PC-3 (cell line): ENCODE data around the gene NELFB.

Experiments used
- CTCF ChIP-seq: fragments of 300-600 bp; sonication (generic); conservative IDR thresholded peaks from 2 replicates; pipeline ENCODE4 v1.5.1; 2017; ENCODE audit warnings: antibody characterized with exemption, low read depth, mild to moderate bottlenecking, low read length
- EZH2 ChIP-seq: fragments of 300-600 bp; sonication (generic); IDR thresholded peaks from one replicate; pipeline ENCODE4 v1.6.1; 2017; ENCODE audit warnings: antibody characterized with exemption, mild to moderate bottlenecking, low read length; ENCODE audit not compliant: unreplicated experiment

- no peak for TF ChIP-seq CTCF
- no peak for TF ChIP-seq EZH2
These were observed 58.9 kb downstream of the NELFB start for GRCh38 chr9:137313956-137314560.
